Activated CD8-positive, alpha-beta memory T cell treated with anti-CD3 and anti-CD28 coated beads, Interleukin-2, amount 50 U/mL, for 1 hour (primary cell): Measurements from ENCODE around the gene ZNF614.
"Not testable (repeated sequence)": the region's sequence is repeated elsewhere in the genome, so short reads cannot be mapped to it uniquely, and the experiment has no call there.

Experiments
- DNase-seq: peaks from one replicate; pipeline ENCODE4 v3.0.0-alpha.2; 2020; ENCODE audit errors: extremely low read depth

Gene ZNF614

GRCh38 chr19:51986309-51987291, 41.6 kb downstream of the ZNF614 start, which contains the start of gene ZNF350:
Gene ZNF350, minus strand, starts transcription at chr19:51986840. Its CDS starts 12,480 bp downstream, at chr19:51974360.
- DNase-seq = peak; percentile 81

GRCh38 chr19:51983361-51983760, 44.8 kb downstream of the ZNF614 start:
- no peak for DNase-seq

DNA sequence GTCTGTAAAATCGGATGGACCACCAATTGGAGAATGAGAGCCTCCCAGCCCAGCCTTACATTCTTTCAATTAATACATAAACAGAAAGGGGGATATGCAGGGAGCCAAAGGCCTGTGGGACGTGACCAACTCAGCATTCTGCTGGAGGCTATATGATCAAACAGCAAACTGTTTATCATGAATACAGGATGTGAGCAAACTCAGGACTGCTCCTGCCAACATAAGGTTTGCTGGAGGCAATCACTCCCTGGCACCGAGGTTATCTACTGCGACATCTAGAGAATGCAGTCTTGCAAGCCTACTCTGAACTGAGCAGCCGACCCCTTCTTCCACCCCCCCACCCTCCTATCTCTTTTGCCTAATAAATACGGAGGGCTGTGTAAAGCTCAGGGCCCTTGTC, 47.3 kb downstream of the ZNF614 start:
- DNase-seq = not testable (repeated sequence)

DNA sequence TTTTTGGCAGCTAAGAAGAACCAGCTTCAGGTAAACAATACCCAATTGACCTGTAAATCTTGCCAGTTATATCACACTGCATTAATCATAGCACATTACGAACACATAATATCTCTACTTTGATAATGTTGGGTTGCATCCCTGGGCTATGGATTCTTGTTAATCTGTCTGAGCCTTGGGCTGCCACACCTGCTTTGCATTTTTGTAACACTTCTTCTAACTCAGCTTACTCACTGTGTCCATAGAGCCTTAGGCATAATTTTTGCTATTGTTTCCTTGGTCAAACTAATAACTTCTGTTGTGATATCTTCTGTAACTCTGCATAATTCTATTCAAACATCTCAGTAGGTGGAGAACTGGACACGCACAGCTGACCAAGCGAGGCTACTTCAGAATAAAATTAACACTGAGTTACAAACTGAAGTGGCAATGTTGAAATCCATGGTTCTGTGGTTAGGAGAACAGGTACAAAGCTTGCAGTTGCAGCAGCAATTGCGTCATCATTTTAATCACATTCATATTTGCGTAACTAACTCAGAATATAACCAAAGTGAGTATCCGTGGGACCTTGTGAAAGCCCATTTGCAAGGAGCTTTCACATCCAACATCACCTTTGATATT, 48.0 kb downstream of the ZNF614 start:
- DNase-seq = no peak

GRCh38 chr19:51978882-51979281, 49.3 kb downstream of the ZNF614 start:
- no peak for DNase-seq

- no peak for DNase-seq
Observed at GRCh38 chr19:51977346-51977745, 50.8 kb downstream of the ZNF614 start.

DNA sequence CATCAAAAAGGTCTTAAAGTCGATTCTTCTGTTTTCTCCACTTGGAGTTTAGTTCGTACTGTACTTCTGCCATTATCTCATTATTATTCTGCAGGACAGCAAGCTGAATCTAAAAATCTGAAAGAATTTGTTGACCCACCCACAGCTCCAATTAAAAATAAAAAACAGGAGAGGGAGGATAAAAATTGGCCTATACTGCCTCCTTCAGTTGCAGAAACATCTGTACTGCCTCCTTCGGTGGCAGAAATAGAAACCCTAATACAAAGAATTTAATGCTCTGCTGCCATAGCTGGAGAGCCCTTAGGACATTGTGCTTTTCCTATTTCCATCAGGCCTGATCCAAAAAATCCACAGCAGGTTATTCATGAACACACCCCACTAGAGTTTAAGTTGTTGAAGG, 51.3 kb downstream of the ZNF614 start:
- DNase-seq = no peak

DNA sequence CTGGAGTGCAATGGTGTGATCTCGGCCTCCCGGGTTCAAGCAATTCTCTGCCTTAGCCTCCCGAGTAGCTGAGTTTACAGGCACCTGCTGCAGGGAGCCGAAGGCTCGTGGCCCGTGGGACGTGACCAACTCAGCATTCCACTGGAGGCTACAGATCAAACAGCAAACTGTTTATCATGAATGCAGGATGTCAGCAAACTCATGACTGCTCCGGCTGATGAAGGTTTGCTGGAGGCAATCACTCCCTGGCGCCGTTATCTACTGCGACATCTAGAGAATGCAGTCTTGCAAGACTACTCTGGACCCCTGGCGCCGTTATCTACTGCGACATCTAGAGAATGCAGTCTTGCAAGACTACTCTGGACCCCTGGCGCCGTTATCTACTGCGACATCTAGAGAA, 52.4 kb downstream of the ZNF614 start:
- DNase-seq = not testable (repeated sequence)

- no peak for DNase-seq
Observed at GRCh38 chr19:51971624-51972023, 56.6 kb downstream of the ZNF614 start.

GRCh38 chr19:51970718-51971117, 57.5 kb downstream of the ZNF614 start:
- no peak for DNase-seq

- DNase-seq = no peak
Observed at GRCh38 chr19:51965583-51965982, 62.6 kb downstream of the ZNF614 start.
